Vagina (tissue), 2 donors: ENCODE measurements around the gene BEND3. TPM values are rescaled to one million over a fixed set of nuclear protein-coding genes. Genes with fewer than 3 reads are reported as not detected.

Experiments
- DNase-seq, 2 donors: peaks; one replicate each; pipeline ENCODE4 v3.0.0-alpha.2; 2017; ENCODE audit errors: extremely low spot score in 2 of 2
- H3K27ac ChIP-seq: fragments of 200-600 bp; sonication (generic); one replicate; pipeline ENCODE4 v1.5.1; 2019
- H3K27me3 ChIP-seq: fragments of 200-600 bp; sonication (generic); one replicate; pipeline ENCODE4 v1.5.1; 2019
- H3K36me3 ChIP-seq, 2 donors: fragments of 200-600 bp; sonication (generic); one replicate each; pipeline ENCODE4 v1.5.1; 2017 to 2019
- H3K4me1 ChIP-seq: fragments of 200-600 bp; sonication (generic); one replicate; pipeline ENCODE4 v1.5.1; 2019
- H3K4me3 ChIP-seq, 2 donors: fragments of 200-600 bp; sonication (generic); 1 replicate in 1 of 2; 2 replicates in 1 of 2; pipeline ENCODE4 v1.5.1; 2016 to 2019
- H3K9me3 ChIP-seq: fragments of 200-600 bp; sonication (generic); one replicate; pipeline ENCODE4 v1.5.1; 2019
- POLR2A ChIP-seq, 2 donors: fragments of 450-650 bp; IDR thresholded peaks; one replicate each; pipeline ENCODE4 v1.6.1; 2017; ENCODE audit warnings: antibody characterized with exemption in 2 of 2, mild to moderate bottlenecking in 2 of 2, moderate library complexity in 2 of 2
- POLR2AphosphoS5 ChIP-seq, 2 donors: sonication (generic); formaldehyde crosslinking; IDR thresholded peaks; one replicate each; pipeline ENCODE4 v1.9.0; 2017; ENCODE audit warnings: antibody characterized with exemption in 2 of 2, mild to moderate bottlenecking in 2 of 2, low read depth in 1 of 2; ENCODE audit not compliant: insufficient read depth in 1 of 2
- intact Hi-C: fragments of 100-400 bp; cut with DNase I; formaldehyde crosslinking; loops from one replicate; pipeline ENCODE4 v1.15.1; 2023
- total RNA-seq: library from RNA; depleted of rRNA; stranded (reverse); fragments of >200 nt; gene quantifications from one replicate; pipeline ENCODE4 v1.2.3, GENCODE V29; 2016
- TF ChIP-seq, protein P1 (sequence below), 3 experiments: fragments of 450-650 bp in 2 of 3; fragments of 200-600 bp in 1 of 3; sonication (generic) in 1 of 3; IDR thresholded peaks; one replicate each; pipeline ENCODE4 v1.5.1; 2017 to 2019; ENCODE audit warnings: antibody characterized with exemption in 3 of 3, mild to moderate bottlenecking in 2 of 3, moderate library complexity in 2 of 3

The BEND3 gene
- total RNA-seq, 1 donor from 2014 or later: 2.0 TPM

DNA sequence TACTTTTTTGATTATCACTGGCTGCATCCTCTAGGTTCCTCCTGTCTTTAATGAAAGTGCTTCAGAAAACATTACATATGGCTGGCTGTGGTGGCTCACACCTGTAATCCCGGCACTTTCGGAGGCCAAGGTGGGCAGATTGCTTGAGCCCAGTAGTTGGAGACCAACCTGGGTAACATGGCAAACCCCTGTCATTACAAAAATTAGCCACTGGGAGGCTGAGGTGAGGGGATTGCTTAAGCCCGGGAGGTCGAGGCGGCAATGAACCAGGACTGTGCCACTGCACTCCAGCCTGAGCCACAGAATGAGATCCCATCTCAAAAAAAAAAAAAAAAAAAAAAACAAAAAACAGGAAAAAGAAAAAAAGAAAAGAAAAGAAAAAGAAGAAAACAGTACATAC lies 35.3 kb downstream of the BEND3 start:
- Histone ChIP-seq H3K9me3 (no peaks in the 10 kb centered on the region), H3K27ac (no peak overlapping the region), H3K4me3 (no peak overlapping the region), H3K27me3 (no peaks in the 10 kb centered on the region), H3K4me1 (no peaks in the 10 kb centered on the region), H3K36me3 (no peaks in the 10 kb centered on the region)
- intact Hi-C loops: loop anchor here (2.0 kb wide), 1 partner anchor 45 kb away; no protein-coding TSS in a partner anchor
- TF ChIP-seq, protein P1, sequence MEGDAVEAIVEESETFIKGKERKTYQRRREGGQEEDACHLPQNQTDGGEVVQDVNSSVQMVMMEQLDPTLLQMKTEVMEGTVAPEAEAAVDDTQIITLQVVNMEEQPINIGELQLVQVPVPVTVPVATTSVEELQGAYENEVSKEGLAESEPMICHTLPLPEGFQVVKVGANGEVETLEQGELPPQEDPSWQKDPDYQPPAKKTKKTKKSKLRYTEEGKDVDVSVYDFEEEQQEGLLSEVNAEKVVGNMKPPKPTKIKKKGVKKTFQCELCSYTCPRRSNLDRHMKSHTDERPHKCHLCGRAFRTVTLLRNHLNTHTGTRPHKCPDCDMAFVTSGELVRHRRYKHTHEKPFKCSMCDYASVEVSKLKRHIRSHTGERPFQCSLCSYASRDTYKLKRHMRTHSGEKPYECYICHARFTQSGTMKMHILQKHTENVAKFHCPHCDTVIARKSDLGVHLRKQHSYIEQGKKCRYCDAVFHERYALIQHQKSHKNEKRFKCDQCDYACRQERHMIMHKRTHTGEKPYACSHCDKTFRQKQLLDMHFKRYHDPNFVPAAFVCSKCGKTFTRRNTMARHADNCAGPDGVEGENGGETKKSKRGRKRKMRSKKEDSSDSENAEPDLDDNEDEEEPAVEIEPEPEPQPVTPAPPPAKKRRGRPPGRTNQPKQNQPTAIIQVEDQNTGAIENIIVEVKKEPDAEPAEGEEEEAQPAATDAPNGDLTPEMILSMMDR (IDR thresholded peaks at IDR 0.05): no peak
- no peak for TF ChIP-seq POLR2AphosphoS5 (IDR thresholded peaks at IDR 0.05; ENCODE audit: insufficient read depth in 1 of 2, low read depth in 1 of 2)
- TF ChIP-seq POLR2A (IDR thresholded peaks at IDR 0.05): no peak
- DNase-seq: no peak

DNA sequence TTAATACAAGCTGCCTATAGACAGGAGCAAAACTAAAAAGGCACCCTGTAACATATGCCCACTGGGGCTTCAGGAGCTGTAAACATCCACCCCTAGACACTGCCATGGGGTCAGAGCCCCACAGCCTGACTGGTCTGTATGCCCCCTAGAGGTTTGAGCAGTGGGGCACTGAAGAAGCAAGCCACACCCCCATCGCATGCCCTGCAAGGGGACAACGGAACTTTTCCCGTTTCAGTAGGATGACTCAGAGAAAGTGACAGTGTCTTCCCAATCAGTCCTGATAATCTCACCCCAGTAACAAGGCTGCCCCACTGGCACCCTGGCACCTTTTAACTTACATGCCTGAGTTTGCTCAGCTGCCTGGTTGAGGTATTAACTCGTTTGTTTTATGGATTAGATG lies 35.9 kb downstream of the BEND3 start:
- Histone ChIP-seq H3K4me1 (no peaks in the 10 kb centered on the region), H3K27me3 (no peaks in the 10 kb centered on the region), H3K4me3 (no peak overlapping the region), H3K27ac (no peak overlapping the region), H3K36me3 (no peaks in the 10 kb centered on the region), H3K9me3 (no peaks in the 10 kb centered on the region)
- TF ChIP-seq POLR2A (IDR thresholded peaks at IDR 0.05): no peak
- no peak for TF ChIP-seq POLR2AphosphoS5 (IDR thresholded peaks at IDR 0.05; ENCODE audit: insufficient read depth in 1 of 2, low read depth in 1 of 2)
- TF ChIP-seq, protein P1 (IDR thresholded peaks at IDR 0.05): no peak
- intact Hi-C loops: no loop called here
- no peak for DNase-seq

DNA sequence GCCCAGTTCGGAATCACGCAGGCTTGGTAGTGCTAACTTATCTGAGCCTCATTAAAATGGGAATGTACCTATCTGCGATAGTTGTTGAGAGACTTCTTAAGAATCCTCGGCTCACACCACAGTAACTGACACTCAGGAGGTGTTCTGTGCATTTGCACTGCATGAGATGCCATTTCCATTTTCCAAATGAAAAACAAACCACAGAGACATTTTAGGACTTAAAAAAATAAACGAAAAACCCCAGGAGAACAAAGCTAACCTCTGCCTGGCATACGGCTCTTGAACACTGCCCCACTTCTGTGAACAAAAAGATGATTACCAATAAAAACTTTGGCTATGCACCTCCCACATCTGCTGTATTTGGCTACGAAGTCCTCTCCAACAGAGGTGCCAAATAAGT lies 37.6 kb downstream of the BEND3 start:
- Histone ChIP-seq H3K36me3 (no peaks in the 10 kb centered on the region), H3K4me1 (no peaks in the 10 kb centered on the region), H3K27me3 (no peaks in the 10 kb centered on the region), H3K4me3 (no peak overlapping the region), H3K9me3 (no peaks in the 10 kb centered on the region), H3K27ac (no peak overlapping the region)
- DNase-seq: no peak
- no peak for TF ChIP-seq POLR2A (IDR thresholded peaks at IDR 0.05)
- TF ChIP-seq, protein P1 (IDR thresholded peaks at IDR 0.05): no peak
- intact Hi-C loops: no loop called here

- no peak overlapping the region for H3K27ac ChIP-seq
- no peaks in the 10 kb centered on the region for H3K4me1 ChIP-seq
- H3K9me3 ChIP-seq: no peaks in the 10 kb centered on the region
- intact Hi-C loops: no loop called here
- no peak for DNase-seq
- H3K4me3 ChIP-seq: no peak overlapping the region
- no peak for TF ChIP-seq POLR2AphosphoS5 (IDR thresholded peaks at IDR 0.05; ENCODE audit: insufficient read depth in 1 of 2, low read depth in 1 of 2)
- H3K27me3 ChIP-seq: no peaks in the 10 kb centered on the region
- no peaks in the 10 kb centered on the region for H3K36me3 ChIP-seq
Measured at GRCh38 chr6:107075951-107076381, 39.3 kb downstream of the BEND3 start.

GRCh38 chr6:107070686-107071085 lies 44.6 kb downstream of the BEND3 start:
- no peak for DNase-seq

More at GRCh38 chr6:107070686-107071085, 44.6 kb downstream of the BEND3 start:
- no peak overlapping the region for H3K27ac ChIP-seq
- H3K9me3 ChIP-seq: no peaks in the 10 kb centered on the region
- intact Hi-C loops: no loop called here
- no peaks in the 10 kb centered on the region for H3K4me1 ChIP-seq
- TF ChIP-seq, protein P1 (IDR thresholded peaks at IDR 0.05): no peak
- TF ChIP-seq POLR2A (IDR thresholded peaks at IDR 0.05) (no peak), POLR2AphosphoS5 (IDR thresholded peaks at IDR 0.05; ENCODE audit: insufficient read depth in 1 of 2, low read depth in 1 of 2) (no peak)
- H3K36me3 ChIP-seq: no peaks in the 10 kb centered on the region
- no peak overlapping the region for H3K4me3 ChIP-seq
- H3K27me3 ChIP-seq: no peaks in the 10 kb centered on the region
